Measurements from ENCODE around the gene GSN. TPM values are rescaled to one million over a fixed set of nuclear protein-coding genes. Genes with fewer than 3 reads are reported as not detected.

Gene GSN
- total and polyA plus RNA-seq, 2 of the 8 experiments (the other 6 are each of a cell fraction or from before 2014, with no cell fraction given) = 52.3 to 94.5 TPM

GRCh38 chr9:121358751-121359150, 90.8 kb downstream of the GSN start:
- ChIA-PET POLR2A (ENCODE audit: partially characterized antibody) (no interaction called here), CTCF (ENCODE audit: partially characterized antibody) (interaction anchor here (1.0 to 1.6 kb wide), 5 partner anchors 18 to 80 kb away, joined by 3 to 4 read pairs (median 3); no protein-coding TSS in a partner anchor)
- Histone ChIP-seq H3K56ac (replicated peaks; ENCODE audit: insufficient read length, low read depth, low read length) (no peak overlapping the region), H2BK5ac (ENCODE audit: low read depth, low read length) (no peak overlapping the region), H2BK120ac (replicated peaks; ENCODE audit: low read depth, low read length) (no peak overlapping the region), H3K9me3 (ENCODE audit: insufficient read depth in 2 of 2, low read depth in 1 of 2, low read length in 1 of 2) (no peaks in the 10 kb centered on the region), H4K5ac (ENCODE audit: insufficient read length, low read depth, low read length) (no peak overlapping the region), H2BK12ac (ENCODE audit: low read depth, low read length) (no peak overlapping the region), H3K27me3 (replicated peaks in 1 of 4; ENCODE audit: control insufficient read depth in 3 of 4, extremely low read depth in 1 of 4, insufficient read depth in 3 of 4, low read length in 3 of 4) (no peaks in the 10 kb centered on the region), H3K23ac (ENCODE audit: insufficient read length) (no peak overlapping the region), H2BK20ac (ENCODE audit: low read length) (no peak overlapping the region), H4K91ac (replicated peaks; ENCODE audit: insufficient read length, low read length) (no peak overlapping the region), H3K79me1 (ENCODE audit: low read depth, low read length) (no peaks in the 10 kb centered on the region), H3K4ac (replicated peaks; ENCODE audit: insufficient read length, low read depth, low read length) (no peak overlapping the region), H3K36me3 (ENCODE audit: control insufficient read depth in 2 of 4, insufficient read depth in 4 of 4, low read length in 3 of 4) (peaks cover 0 to 9% (median 0%) of the 10 kb centered on the region in 4 experiments; a peak in 2 of 8 replicates), H2AK5ac (ENCODE audit: low read depth, low read length) (no peak overlapping the region), H3K4me2 (ENCODE audit: insufficient read depth in 1 of 2, low read depth in 2 of 2, low read length in 2 of 2) (no peak overlapping the region), H2BK15ac (ENCODE audit: low read length) (no peak overlapping the region), H3K4me3 (ENCODE audit: extremely low read depth in 1 of 4, insufficient read depth in 2 of 4, low read depth in 3 of 4, low read length in 4 of 4) (no peak overlapping the region), H3K9ac (replicated peaks in 1 of 4; ENCODE audit: extremely low read depth in 1 of 4, low read depth in 3 of 4, low read length in 3 of 4) (no peak overlapping the region), H3K18ac (ENCODE audit: extremely low read depth, low read length) (no peak overlapping the region), H3K14ac (ENCODE audit: insufficient read length) (no peak overlapping the region), H4K20me1 (replicated peaks in 1 of 2; ENCODE audit: control insufficient read depth in 1 of 2, insufficient read depth in 2 of 2, low read length in 2 of 2) (no peaks in the 10 kb centered on the region), H2AFZ (ENCODE audit: low read length) (no peak overlapping the region), H4K8ac (ENCODE audit: extremely low read depth, insufficient read depth, low read length) (no peak overlapping the region), H3K23me2 (ENCODE audit: low read depth, low read length) (no peaks in the 10 kb centered on the region; the same call in 1 of the 2 replicates), H3K27ac (ENCODE audit: low read depth, low read length) (no peak overlapping the region), H3K79me2 (ENCODE audit: control insufficient read depth in 1 of 2, insufficient read depth in 2 of 2, low read length in 2 of 2) (no peaks in the 10 kb centered on the region), H3K4me1 (replicated peaks in 1 of 4; ENCODE audit: control insufficient read depth in 3 of 4, insufficient read depth in 4 of 4, low read length in 3 of 4) (peaks cover 0 to under 1% (median 0%) of the 10 kb centered on the region in 4 experiments; a peak in 1 of 7 replicates)
- 94% methylated on average over 3 of the region's 3 CpGs; no CpG with 5 or more reads in 1 of the 2 experiments for WGBS, 2 experiments (ENCODE audit: extremely low coverage in 1 of 2, insufficient coverage in 1 of 2, insufficient read length in 1 of 2, insufficient replicate concordance in 2 of 2, low coverage in 1 of 2, low lambda C conversion rate in 2 of 2, missing lambda C conversion rate in 1 of 2)
- FAIRE-seq = no peak
- DNase-seq (ENCODE audit: low read depth in 1 of 2, low spot score in 2 of 2) = no peak
- TF ChIP-seq RAD21 (IDR thresholded peaks at IDR 0.05 in 1 of 2, conservative IDR thresholded peaks at IDR 0.05 in 1 of 2; ENCODE audit: low read depth in 2 of 2, low read length in 2 of 2) = no peak
- no peak for TF ChIP-seq CEBPB (IDR thresholded peaks at IDR 0.05; ENCODE audit: low read depth, low read length)
- TF ChIP-seq NRF1 (IDR thresholded peaks at IDR 0.05; ENCODE audit: low read depth, low read length) = no peak
- TF ChIP-seq GABPA (IDR thresholded peaks at IDR 0.05; ENCODE audit: borderline replicate concordance, insufficient read depth, low read length) = no peak
- no peak for TF ChIP-seq RFX5 (IDR thresholded peaks at IDR 0.05; ENCODE audit: borderline replicate concordance, low read depth, low read length)
- TF ChIP-seq USF2 (IDR thresholded peaks at IDR 0.05; ENCODE audit: low read length) = no peak
- no peak for TF ChIP-seq ZNF274 (IDR thresholded peaks at IDR 0.05; ENCODE audit: borderline replicate concordance, extremely low read depth, low read length)
- no peak for TF ChIP-seq EGR1 (IDR thresholded peaks at IDR 0.05; ENCODE audit: borderline replicate concordance, low read depth, low read length)
- no peak for TF ChIP-seq CREB1 (IDR thresholded peaks at IDR 0.05)
- TF ChIP-seq HDAC2 (IDR thresholded peaks at IDR 0.05; ENCODE audit: borderline replicate concordance in 1 of 2, low read depth in 2 of 2, low read length in 2 of 2) = no peak
- TF ChIP-seq POU5F1 (IDR thresholded peaks at IDR 0.05; ENCODE audit: low read depth, low read length) = no peak
- TF ChIP-seq SP4 (IDR thresholded peaks at IDR 0.05; ENCODE audit: low read length) = no peak
- TF ChIP-seq EZH2 (IDR thresholded peaks at IDR 0.05; ENCODE audit: low read depth, low read length, severe bottlenecking) = no peak

Measured in H1 (cell line).